CD8-positive, alpha-beta memory T cell (primary cell): ENCODE data around the gene FAAP20. TPM values are rescaled to one million over a fixed set of nuclear protein-coding genes. Genes with fewer than 3 reads are reported as not detected.
A peak's percentile ranks its signal among the peaks of the same experiment; 100 is the strongest.

Experiments used
- CTCF ChIA-PET: fragments of 350-600 bp; sonication (Branson Sonifier 250); formaldehyde crosslinking; loops from one replicate; lab custom pipeline; 2021; ENCODE audit warnings: antibody characterized with exemption; lab: Charles Lee
- POLR2A ChIA-PET: fragments of 350-600 bp; sonication (Branson Sonifier 250); formaldehyde crosslinking; loops from one replicate; lab custom pipeline; 2021; ENCODE audit warnings: antibody characterized with exemption; lab: Charles Lee
- DNase-seq, 5 donors: peaks; one replicate each; pipeline versions ENCODE4 v3.0.0 to v3.0.0-alpha.2; 2020 to 2022; ENCODE audit warnings: mixed read lengths in 1 of 5
- H3K27ac ChIP-seq: one replicate; pipeline ENCODE4 v1.7.0; 2013; ENCODE audit warnings: low read depth, mild to moderate bottlenecking, low read length, moderate library complexity
- H3K27me3 ChIP-seq: 2 replicates; pipeline ENCODE4 v1.7.0; 2013; ENCODE audit warnings: low read length, mild to moderate bottlenecking; ENCODE audit not compliant: insufficient read depth, poor library complexity, severe bottlenecking
- H3K36me3 ChIP-seq: 2 replicates; pipeline ENCODE4 v1.7.0; 2013; ENCODE audit warnings: mild to moderate bottlenecking, low read length, moderate library complexity; ENCODE audit not compliant: insufficient read depth
- H3K4me1 ChIP-seq: 2 replicates; pipeline ENCODE4 v1.7.0; 2013; ENCODE audit warnings: mild to moderate bottlenecking, low read length, moderate library complexity; ENCODE audit not compliant: insufficient read depth
- H3K4me3 ChIP-seq: 2 replicates; pipeline ENCODE4 v1.7.0; 2013; ENCODE audit warnings: mild to moderate bottlenecking, low read length
- H3K9me3 ChIP-seq: 2 replicates; pipeline ENCODE4 v1.7.0; 2013; ENCODE audit warnings: mild to moderate bottlenecking, low read length
- H3K27ac Mint-ChIP-seq, 8 donors: one replicate each; pipeline ENCODE4 v1.8.0; 2020 to 2021; ENCODE audit warnings: mixed read lengths in 8 of 8, mild to moderate bottlenecking in 6 of 8, inconsistent platforms in 3 of 8, moderate library complexity in 3 of 8
- H3K27me3 Mint-ChIP-seq, 2 donors: one replicate each; pipeline ENCODE4 v1.8.0; 2020 to 2021; ENCODE audit warnings: mixed read lengths in 2 of 2, mild to moderate bottlenecking in 1 of 2, moderate library complexity in 1 of 2
- H3K36me3 Mint-ChIP-seq, 3 donors: one replicate each; pipeline ENCODE4 v1.8.0; 2020 to 2021; ENCODE audit warnings: mixed read lengths in 3 of 3, inconsistent platforms in 1 of 3, mild to moderate bottlenecking in 1 of 3
- H3K4me1 Mint-ChIP-seq, 3 donors: one replicate each; pipeline ENCODE4 v1.8.0; 2020 to 2021; ENCODE audit warnings: mixed read lengths in 3 of 3, inconsistent platforms in 1 of 3, mild to moderate bottlenecking in 1 of 3
- H3K4me3 Mint-ChIP-seq, 7 donors: one replicate each; pipeline ENCODE4 v1.8.0; 2020 to 2021; ENCODE audit warnings: mixed read lengths in 7 of 7, mild to moderate bottlenecking in 6 of 7, moderate library complexity in 4 of 7, inconsistent platforms in 2 of 7
- H3K9me3 Mint-ChIP-seq, 5 donors: one replicate each; pipeline ENCODE4 v1.8.0; 2020 to 2022; ENCODE audit warnings: mixed read lengths in 5 of 5, mild to moderate bottlenecking in 3 of 5, moderate library complexity in 2 of 5, inconsistent platforms in 1 of 5
- polyA plus RNA-seq: library from polyadenylated mRNA; unstranded; fragments of 300-500 nt; fragmentation: Illumina TruSeq; gene quantifications from one replicate; pipeline ENCODE4 v1.2.3, GENCODE V29; 2021
- total RNA-seq, 2 experiments: library from RNA; stranded (reverse); gene quantifications; one replicate each; pipeline ENCODE4 v1.2.3, GENCODE V29; 2021

FAAP20 gene
- total and polyA plus RNA-seq, 3 experiments from 2014 or later, result 65.0 to 72.5 (median 66.4) TPM

DNA sequence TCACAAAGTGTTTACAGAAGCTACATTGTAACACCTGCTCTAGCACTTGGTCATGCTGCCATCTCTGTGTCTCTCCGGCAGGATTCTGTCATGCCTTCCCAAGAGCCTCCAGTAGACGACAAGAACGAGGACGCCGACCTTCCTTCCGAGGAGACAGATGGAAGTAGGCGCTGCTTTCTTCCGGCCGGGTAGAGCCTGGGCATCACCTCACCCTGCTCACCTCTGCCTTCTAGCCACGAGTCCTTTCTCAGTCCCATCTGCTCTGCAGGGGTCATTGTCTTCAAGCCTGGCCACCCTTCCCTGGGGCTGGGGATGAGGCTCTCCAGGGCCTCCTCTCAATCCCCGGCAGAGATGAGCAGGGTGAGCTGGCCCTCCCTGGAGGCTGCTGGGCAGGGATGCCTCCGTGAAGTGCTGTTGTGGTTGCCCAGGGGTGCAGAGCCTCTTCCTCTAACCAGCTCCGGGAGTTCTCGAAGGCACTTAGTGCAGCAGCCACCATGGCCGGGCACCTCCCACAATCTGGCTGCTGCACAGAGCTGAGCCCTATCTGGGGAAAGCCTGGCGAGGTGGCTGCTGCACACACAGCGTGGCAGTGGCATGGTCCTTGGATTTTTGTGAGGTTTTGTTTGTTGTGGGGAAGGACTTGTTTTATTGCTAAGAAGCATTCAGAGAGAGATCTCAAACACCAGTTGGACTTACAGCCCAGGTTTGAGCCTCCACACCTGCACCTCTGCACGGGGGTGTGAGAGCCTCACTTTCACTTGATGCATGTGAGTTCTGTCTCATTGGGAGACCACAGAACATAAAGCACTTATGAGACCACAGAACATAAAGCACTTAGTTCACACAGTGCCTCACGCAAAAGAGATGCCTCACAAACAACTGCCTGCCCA lies 48.4 kb downstream of the FAAP20 start:
- Mint-ChIP-seq H3K27ac (no peak overlapping the region), H3K36me3 (peaks cover 0 to 14% (median 0%) of the 10 kb centered on the region in 3 donors), H3K9me3 (no peaks in the 10 kb centered on the region), H3K27me3 (no peaks in the 10 kb centered on the region), H3K4me3 (no peak overlapping the region), H3K4me1 (peaks cover under 1 to 14% (median 12%) of the 10 kb centered on the region in 3 donors)
- peak in 3 of 5 donors; percentile 43 to 75 (median 56) for DNase-seq
- POLR2A ChIA-PET, result interaction anchor here (1.1 kb wide), 1 partner anchor 13 kb away, joined by 6 read pairs; no protein-coding TSS in a partner anchor
- Histone ChIP-seq H3K4me1 (peaks cover 38% of the 10 kb centered on the region), H3K4me3 (peak overlapping the region; percentile 4), H3K27ac (no peak overlapping the region), H3K9me3 (no peaks in the 10 kb centered on the region), H3K36me3 (no peaks in the 10 kb centered on the region), H3K27me3 (no peaks in the 10 kb centered on the region)
- CTCF ChIA-PET, result interaction anchor here (1.3 kb wide), 1 partner anchor 28 kb away, joined by 3 read pairs; no protein-coding TSS in a partner anchor

DNA sequence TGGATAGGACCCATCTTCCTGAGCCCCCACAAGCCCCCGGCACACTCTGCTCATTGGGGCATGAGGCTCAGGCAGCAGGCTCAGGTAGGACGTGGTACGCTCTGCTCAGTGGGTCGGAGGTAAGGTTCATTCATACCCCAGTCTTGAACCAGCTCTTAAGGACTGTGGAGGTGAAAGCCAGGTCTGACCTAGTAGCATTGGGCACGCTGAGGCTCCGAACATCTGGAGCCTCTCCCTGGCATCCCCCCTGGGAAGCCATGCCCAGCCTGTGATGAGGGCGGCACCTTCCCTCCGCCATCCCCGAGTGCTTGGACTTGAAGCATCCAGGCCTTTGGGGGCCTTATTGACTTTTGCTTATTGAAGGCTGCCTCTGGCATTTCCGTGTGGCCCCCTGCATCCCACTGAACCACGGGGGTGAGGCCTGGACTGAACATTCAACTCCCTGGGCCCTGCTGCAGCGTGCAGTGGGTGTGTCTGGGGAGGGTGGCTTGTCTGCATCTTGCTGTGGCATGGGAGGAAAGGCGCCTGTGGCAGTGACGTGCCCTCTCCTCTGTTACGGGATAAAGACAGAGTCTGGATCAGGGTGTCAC lies 50.0 kb downstream of the FAAP20 start:
- peaks cover 0 to 9% (median 0%) of the 10 kb centered on the region in 3 donors for H3K36me3 Mint-ChIP-seq
- Histone ChIP-seq H3K27me3 (no peaks in the 10 kb centered on the region), H3K36me3 (no peaks in the 10 kb centered on the region), H3K27ac (no peak overlapping the region), H3K9me3 (no peaks in the 10 kb centered on the region), H3K4me1 (peaks cover 42% of the 10 kb centered on the region), H3K4me3 (no peak overlapping the region)
- no peaks in the 10 kb centered on the region for H3K9me3 Mint-ChIP-seq
- ChIA-PET POLR2A (no interaction called here), CTCF (no interaction called here)
- H3K27me3 Mint-ChIP-seq, result no peaks in the 10 kb centered on the region
- no peak for DNase-seq
- H3K27ac Mint-ChIP-seq, result peak overlapping the region in 1 of 8 donors; percentile 54
- no peak overlapping the region for H3K4me3 Mint-ChIP-seq
- peaks cover 6 to 10% (median 8%) of the 10 kb centered on the region in 3 donors for H3K4me1 Mint-ChIP-seq

GRCh38 chr1:2143814-2144500 lies 50.6 kb downstream of the FAAP20 start:
- peaks cover 7 to 12% (median 8%) of the 10 kb centered on the region in 3 donors for H3K4me1 Mint-ChIP-seq
- no peak overlapping the region for H3K27ac Mint-ChIP-seq
- CTCF ChIA-PET, result no interaction called here
- H3K36me3 Mint-ChIP-seq, result peaks cover 0 to 9% (median 0%) of the 10 kb centered on the region in 3 donors
- H3K27ac ChIP-seq, result no peak overlapping the region
- peaks cover 37% of the 10 kb centered on the region for H3K4me1 ChIP-seq
- H3K36me3 ChIP-seq, result no peaks in the 10 kb centered on the region
- no peak for DNase-seq
- no peak overlapping the region for H3K4me3 ChIP-seq
- no peaks in the 10 kb centered on the region for H3K27me3 ChIP-seq
- POLR2A ChIA-PET, result no interaction called here
- no peaks in the 10 kb centered on the region for H3K9me3 Mint-ChIP-seq
- no peaks in the 10 kb centered on the region for H3K9me3 ChIP-seq
- H3K4me3 Mint-ChIP-seq, result no peak overlapping the region
- no peaks in the 10 kb centered on the region for H3K27me3 Mint-ChIP-seq

- CTCF ChIA-PET, result interaction anchor here (3.4 kb wide), 1 partner anchor 9 kb away, joined by 20 read pairs; no protein-coding TSS in a partner anchor
- no peak overlapping the region for H3K4me3 Mint-ChIP-seq
- Histone ChIP-seq H3K27me3 (no peaks in the 10 kb centered on the region), H3K9me3 (no peaks in the 10 kb centered on the region), H3K27ac (no peak overlapping the region), H3K4me3 (no peak overlapping the region), H3K4me1 (peaks cover 10% of the 10 kb centered on the region), H3K36me3 (no peaks in the 10 kb centered on the region)
- peaks cover 7 to 24% (median 19%) of the 10 kb centered on the region in 3 donors for H3K4me1 Mint-ChIP-seq
- no peaks in the 10 kb centered on the region for H3K9me3 Mint-ChIP-seq
- POLR2A ChIA-PET, result no interaction called here
- no peak for DNase-seq
- H3K27ac Mint-ChIP-seq, result no peak overlapping the region
- H3K36me3 Mint-ChIP-seq, result peaks cover 0 to 14% (median 0%) of the 10 kb centered on the region in 3 donors
- H3K27me3 Mint-ChIP-seq, result no peaks in the 10 kb centered on the region
Observed at GRCh38 chr1:2141025-2141424, 53.5 kb downstream of the FAAP20 start.

Other genes starting within 250 kb of the FAAP20 start
- not detected for gene CFAP74, start 191.0 kb downstream of the FAAP20 start, total RNA-seq
- gene CFAP74, start 191.0 kb downstream of the FAAP20 start, polyA plus RNA-seq, result not detected
- not detected for gene GABRD, start 175.4 kb downstream of the FAAP20 start, total RNA-seq
- not detected for gene GABRD, start 175.4 kb downstream of the FAAP20 start, polyA plus RNA-seq
- gene PRKCZ, start 144.4 kb downstream of the FAAP20 start, total RNA-seq, result 10 to 100 TPM; 13.8 to 15.4 TPM
- gene PRKCZ, start 144.4 kb downstream of the FAAP20 start, polyA plus RNA-seq, result 17.4 TPM
- 10 to 100 TPM; 35.9 to 38.4 TPM for gene SKI, start 33.5 kb upstream of the FAAP20 start, total RNA-seq
- 0.94 TPM for gene SKI, start 33.5 kb upstream of the FAAP20 start, polyA plus RNA-seq
- gene MORN1, start 196.8 kb upstream of the FAAP20 start, total RNA-seq, result 10 to 100 TPM in 1 of 2 experiments, 1 to 10 TPM in 1; 9.4 to 10.4 TPM
- gene MORN1, start 196.8 kb upstream of the FAAP20 start, polyA plus RNA-seq, result 3.3 TPM
- gene RER1, start 197.1 kb upstream of the FAAP20 start, total RNA-seq, result 100 to 1,000 TPM; 214 to 222 TPM
- gene RER1, start 197.1 kb upstream of the FAAP20 start, polyA plus RNA-seq, result 166 TPM
- 10 to 100 TPM; 25.6 to 26.2 TPM for gene PEX10, start 217.8 kb upstream of the FAAP20 start, total RNA-seq
- gene PEX10, start 217.8 kb upstream of the FAAP20 start, polyA plus RNA-seq, result 8.9 TPM